ENCODE results near the gene STAMBP. TPM values are rescaled to one million over a fixed set of nuclear protein-coding genes. Genes with fewer than 3 reads are reported as not detected.
"Not testable (repeated sequence)": the region's sequence is repeated elsewhere in the genome, so short reads cannot be mapped to it uniquely, and the experiment has no call there.

Gene STAMBP
- total RNA-seq, 2 donors from 2014 or later, result 32.4 to 38.7 TPM

DNA sequence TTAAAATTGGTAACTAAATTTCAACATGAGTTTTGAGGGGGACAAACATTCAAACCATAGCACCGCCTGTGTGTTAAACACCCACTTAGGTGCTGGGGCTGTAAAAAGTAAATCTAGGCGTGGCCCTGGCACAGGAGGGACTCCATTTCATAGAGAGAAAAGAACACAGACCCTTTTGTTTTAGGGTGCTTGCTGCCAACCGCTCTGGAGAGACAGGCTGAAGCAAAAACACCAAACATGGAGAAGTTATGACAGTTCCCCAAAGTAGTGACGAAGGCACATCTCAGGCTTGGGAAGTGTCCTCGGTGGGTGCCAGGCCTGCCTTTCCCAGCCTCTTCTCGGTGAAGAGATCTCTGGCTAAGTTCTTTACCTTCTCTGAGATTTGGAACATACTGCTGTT, 69.2 kb downstream of the STAMBP start:
- intact Hi-C loops (cut with DNase I), result no loop called here
- DNase-seq (ENCODE audit: low spot score), result no peak

DNA sequence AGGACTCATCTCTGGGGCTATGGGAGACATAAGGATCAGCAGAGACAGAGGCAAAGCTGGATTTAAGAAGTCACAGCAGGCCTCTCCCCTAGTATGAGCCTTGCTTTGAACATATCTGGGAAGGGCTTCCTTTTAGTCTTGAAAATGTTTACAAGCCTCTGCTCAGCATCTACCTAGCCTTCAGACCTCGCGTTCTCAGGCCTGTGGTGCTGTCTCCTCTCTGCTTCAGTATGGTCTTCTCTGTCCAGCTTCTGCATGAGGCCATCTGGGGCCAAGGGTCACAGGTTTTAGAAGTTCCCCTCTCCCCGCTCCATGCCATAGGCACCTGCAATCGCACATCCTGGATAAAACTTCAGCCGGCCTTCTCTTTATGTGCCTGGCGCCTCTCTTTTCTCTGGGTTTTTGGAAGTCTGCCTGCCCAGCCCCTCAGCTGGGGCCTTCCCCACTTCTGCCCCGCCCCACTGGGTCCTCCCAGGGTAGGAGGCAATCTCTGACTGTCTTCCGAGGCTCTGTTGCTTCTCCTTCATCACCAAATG, 71.1 kb downstream of the STAMBP start:
- DNase-seq (ENCODE audit: low spot score), result no peak
- intact Hi-C loops (cut with DNase I), result no loop called here

DNA sequence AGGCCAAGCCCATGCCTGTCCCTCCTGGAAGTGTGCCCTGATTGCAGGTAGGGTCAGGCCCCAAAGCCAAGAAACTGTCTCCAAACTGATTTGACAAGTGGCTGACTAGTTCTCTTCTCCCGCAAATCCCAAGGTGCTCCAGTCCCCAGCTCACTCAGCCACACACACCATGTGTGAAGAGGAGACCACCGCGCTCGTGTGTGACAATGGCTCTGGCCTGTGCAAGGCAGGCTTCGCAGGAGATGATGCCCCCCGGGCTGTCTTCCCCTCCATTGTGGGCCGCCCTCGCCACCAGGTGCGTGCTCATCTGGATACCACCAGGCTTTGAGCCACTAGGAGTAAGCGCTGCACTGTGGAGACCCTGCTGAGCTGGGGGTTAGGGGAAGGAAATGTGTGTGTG, 72.4 kb downstream of the STAMBP start:
- DNase-seq (ENCODE audit: low spot score), result no peak
- intact Hi-C loops (cut with DNase I), result no loop called here

DNA sequence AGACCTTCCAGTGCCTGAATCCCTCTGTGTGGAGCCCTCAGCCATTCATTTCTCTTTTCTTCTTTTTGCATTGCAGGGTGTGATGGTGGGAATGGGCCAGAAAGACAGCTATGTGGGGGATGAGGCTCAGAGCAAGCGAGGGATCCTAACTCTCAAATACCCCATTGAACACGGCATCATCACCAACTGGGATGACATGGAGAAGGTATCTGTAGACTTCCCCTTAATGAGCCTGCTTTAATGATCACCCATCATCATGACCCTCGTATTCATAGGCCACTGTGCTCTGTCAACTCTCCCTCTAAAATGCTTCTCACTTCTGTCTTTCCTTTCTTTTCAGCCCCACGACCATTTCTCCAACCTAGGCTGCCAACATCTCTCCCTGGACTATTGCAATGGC, 73.5 kb downstream of the STAMBP start:
- DNase-seq (ENCODE audit: low spot score), result no peak
- intact Hi-C loops (cut with DNase I), result no loop called here

DNA sequence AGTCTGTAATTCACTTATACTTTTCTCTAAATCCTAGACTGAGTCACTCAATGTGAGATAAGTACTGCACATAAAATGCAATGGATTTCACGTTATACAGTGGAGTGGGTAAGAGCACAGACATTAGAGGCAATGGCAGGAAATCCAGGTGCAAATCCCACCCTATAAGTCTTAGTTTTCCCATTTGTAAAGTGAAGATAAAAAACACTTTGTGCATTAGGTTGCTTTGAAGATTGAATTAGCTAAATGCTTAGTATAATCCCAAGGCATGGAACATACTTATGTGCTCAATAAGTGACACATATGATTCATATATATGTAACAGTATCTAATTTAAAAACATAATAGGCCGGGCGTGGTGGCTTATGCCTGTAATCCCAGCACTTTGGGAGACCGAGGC, 74.6 kb downstream of the STAMBP start:
- DNase-seq (ENCODE audit: low spot score), result no peak

DNA sequence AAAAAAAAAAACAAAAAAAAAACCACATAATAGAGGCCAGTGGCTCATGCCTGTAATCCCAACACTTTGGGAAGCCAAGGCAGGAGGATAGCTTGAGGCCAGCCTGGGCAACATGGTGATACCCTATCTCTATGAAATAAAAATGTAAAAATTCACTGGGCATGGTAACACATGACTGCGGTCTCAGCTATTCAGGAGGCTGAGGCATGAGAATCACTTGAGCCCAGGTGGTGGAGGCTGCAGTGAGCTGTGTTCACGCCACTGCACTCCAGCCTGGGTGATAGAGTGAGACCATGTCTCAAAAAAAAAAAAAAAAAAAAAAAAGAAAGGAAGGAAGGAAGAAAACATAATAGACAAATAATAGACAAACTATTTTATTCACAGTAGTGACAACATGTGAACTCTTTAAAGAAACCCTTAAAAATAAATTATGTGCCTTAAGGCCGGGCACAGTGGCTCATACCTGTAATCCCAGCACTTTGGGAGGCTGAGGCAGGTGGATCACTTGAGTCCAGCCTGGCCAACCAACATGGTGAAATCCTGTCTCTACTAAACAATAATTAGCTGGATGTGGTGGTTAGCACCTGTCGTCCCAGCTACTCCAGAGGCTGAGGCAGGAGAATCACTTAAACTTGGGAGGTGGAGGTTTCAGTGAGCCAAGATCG, 75.3 kb downstream of the STAMBP start:
- intact Hi-C loops (cut with DNase I); DNase-seq (ENCODE audit: low spot score): not testable (repeated sequence)

More for the DNA sequence above, 74.6 kb downstream of the STAMBP start:
- intact Hi-C loops (cut with DNase I), result no loop called here

DNA sequence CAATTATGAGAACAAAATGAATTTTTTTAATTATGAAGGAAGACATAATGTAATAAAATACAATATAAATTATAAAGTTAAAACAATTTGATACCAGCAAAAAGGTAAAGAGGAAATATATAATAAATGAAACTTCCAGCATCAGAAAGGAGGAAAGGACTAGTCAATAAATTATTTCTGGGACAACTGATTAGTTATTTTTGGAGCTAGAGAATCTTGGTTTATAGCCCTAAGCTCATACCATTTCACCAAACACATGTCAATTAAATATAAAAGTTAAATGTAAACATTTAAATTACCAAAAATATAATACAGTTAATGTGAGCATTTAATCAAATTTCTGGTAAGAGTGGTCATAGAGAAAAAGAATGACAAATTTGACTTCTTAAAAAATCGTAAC, 76.2 kb downstream of the STAMBP start:
- no peak for DNase-seq (ENCODE audit: low spot score)
- intact Hi-C loops (cut with DNase I), result no loop called here

DNA sequence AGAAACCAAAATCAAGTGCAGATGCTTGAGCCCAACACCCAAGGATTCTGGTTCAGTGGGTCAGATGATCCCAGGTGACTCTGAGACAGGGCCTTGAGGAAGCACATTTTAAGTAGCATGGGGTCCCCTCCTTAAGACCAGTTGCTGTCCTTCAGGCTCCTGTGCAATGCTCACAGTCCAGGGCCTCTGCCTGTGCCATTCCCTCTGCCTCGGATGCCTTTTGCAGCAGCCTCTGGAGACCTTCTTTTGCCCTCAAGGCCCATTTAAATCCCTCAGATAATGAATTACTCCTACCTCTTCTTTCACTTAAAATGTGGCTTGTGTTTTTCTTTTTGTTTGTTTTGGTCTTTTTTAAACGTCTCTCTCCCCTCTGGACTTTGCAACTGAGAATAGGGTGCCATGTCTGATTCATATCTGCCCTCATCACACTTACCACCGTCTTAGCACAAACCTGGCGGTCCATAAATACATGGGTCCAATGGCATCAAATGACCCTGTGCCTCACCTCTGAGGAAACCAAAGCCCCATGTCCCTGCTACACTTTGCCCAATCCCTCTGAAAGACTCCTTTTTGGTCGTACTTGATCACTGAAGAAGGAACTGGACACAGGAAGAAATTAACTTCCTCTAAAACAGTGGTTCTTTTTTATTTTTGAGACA, 78.2 kb downstream of the STAMBP start:
- DNase-seq (ENCODE audit: low spot score), result no peak

DNA sequence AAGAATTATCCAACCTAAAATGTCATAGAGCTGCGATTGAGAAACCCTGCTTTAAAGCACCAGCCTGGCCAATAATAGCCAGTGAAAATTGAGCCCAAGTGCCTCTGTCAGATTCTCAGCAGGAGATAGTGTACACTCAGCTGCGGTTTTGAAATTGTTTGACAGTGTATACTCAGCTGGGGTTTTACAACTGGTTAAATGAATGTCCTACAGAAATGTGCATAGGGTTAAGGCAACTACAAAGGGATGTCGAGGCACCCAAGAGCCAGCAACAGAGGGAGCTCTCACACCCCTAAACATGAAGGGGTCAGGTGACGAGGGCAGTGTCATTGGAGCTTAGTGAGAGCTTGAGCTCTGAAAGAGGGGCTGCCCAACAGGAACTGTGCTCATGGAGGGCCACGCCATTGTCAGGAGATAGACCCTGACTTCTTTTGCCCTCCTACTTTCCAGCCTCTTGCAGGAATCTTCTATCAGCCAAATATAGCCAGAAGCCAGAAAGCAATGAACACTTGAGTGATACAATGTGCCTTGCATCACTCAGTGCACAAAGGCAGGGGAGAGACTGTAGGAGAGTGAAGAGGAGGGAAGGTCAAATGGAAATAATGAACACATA, 79.2 kb downstream of the STAMBP start:
- DNase-seq (ENCODE audit: low spot score), result no peak
- intact Hi-C loops (cut with DNase I), result no loop called here

More for the DNA sequence above, 78.2 kb downstream of the STAMBP start:
- intact Hi-C loops (cut with DNase I), result no loop called here

DNA sequence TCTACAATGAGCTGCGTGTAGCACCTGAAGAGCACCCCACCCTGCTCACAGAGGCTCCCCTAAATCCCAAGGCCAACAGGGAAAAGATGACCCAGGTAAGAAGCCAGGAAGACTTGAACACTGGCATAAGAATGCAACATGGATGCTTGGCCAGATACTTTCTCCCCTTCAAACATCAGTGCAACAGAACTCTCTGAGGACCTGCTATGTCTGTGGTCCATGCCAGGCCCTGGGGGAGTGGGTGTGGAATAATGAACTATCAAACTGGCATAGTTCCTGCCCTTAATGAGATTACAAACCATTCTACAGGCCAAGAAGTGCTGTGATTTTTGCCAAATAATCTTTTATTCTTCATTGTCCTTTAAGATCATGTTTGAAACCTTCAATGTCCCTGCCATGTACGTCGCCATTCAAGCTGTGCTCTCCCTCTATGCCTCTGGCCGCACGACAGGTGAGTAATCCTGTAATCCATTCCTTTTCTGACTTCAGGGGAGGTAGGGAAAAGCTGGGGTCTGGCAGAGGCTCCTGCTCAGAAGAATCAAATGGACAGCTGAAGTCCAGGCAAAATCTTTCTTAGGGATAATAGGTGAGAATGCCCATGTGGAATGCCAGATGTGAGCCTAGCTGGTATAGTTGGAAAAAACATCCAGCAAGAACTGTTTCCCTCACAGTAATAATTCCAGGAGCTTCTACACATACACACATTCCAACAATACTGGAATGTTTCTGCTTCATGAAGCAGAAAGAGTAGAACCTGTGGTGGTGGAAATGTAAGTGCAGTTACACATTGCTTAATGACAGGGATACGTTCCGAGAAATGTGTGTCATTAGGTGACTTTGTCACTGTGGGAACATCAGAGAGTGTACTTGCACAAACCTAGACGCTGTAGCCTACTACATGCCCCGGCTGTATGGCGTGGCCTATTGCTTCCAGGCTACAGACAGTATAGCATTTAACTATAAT, 80.2 kb downstream of the STAMBP start:
- no peak for DNase-seq (ENCODE audit: low spot score)
- intact Hi-C loops (cut with DNase I), result no loop called here

DNA sequence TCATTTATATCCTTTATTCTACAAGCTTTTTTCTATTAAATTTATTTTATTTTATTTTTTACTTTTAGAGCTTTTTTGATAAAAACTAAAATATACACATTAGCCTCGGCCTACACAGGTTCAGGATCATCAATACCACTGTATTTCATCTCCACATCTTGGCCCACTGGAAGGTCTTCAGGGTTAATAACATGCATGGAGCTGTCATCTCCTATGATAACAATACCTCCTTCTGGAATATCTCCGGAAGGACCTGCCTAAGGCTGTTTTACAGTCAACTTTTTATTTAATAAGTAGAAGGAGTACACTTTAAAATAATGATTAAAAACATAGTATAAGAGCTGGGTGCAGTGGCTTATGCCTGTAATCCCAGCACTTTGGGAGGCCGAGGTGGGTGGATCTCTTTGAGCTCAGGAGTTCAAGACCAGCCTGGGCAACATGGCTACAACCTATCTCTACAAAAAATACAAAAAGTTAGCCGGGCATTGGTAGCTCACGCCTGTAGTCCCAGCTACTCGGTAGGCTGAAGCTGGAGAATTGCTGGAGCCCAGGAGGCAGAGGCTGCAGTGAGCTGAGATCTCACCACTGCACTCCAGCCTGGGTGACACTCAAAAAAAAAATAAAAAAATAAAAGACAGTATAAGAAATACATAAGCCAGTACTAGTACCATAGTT, 82.2 kb downstream of the STAMBP start:
- intact Hi-C loops (cut with DNase I), result no loop called here
- DNase-seq (ENCODE audit: low spot score), result no peak

DNA sequence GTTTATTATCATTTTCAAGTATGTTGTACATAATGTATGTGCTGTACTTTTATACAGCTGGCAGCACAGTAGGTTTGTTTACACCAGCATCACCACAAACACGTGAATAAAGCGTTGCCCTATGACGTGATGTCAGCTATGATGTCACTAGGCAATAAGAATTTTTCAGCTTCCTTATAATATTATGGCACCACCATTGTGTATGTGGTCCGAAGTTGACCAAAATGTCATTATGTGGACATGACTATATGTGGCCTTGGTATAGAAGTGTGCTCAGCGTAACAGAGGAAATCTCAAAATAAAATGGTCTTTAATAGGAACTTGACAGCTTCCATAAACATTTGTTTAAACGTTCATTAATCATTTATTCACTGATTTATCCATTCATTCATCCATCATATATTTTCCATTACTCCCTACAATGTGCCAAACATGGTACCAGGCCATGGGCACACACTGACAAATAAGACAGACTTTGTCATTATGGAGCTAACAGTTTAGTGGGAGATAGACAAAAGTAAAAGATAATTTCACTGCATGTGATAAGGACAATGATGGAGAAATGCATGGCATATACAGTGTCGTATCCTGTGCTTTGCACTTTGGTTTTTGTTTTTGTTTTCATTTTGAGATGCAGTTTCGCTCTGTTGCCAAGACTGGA, 82.9 kb downstream of the STAMBP start:
- DNase-seq (ENCODE audit: low spot score), result no peak
- intact Hi-C loops (cut with DNase I), result no loop called here

DNA sequence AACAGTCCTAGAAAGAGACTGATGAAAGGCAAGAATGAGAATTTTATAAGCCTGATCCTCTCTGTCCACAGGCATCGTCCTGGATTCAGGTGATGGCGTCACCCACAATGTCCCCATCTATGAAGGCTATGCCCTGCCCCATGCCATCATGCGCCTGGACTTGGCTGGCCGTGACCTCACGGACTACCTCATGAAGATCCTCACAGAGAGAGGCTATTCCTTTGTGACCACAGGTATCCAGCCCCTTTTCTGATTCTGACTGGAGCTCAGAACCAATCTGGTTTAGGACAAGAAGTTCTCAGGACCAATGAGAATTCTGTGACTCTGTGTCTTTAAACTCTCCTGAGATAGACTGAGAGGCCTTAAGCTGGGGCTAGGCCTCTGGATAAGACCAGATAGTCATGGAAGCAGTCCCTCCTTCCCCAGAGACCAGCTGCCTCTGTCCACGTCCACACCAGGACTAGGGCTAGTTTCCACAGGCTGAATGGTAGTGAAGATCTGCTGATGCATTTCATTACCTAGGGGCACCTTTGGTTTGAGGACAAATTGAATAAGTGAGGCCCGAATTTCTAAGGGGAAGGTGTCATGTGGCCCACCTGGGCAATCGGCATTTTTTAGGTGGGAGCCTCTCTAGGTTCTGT, 84.8 kb downstream of the STAMBP start:
- DNase-seq (ENCODE audit: low spot score), result no peak

DNA sequence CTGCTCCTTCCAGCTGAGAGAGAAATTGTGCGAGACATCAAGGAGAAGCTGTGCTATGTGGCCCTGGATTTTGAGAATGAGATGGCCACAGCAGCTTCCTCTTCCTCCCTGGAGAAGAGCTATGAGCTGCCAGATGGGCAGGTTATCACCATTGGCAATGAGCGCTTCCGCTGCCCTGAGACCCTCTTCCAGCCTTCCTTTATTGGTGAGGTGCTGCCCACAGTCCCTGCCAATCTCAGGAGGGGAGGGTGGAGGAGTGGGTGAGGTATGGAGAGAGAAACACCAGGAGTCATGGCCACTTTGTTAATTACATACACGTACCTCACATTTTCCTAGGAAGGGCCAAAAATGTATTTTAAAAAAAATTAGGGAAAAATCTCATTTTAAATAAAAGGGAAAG, 85.9 kb downstream of the STAMBP start:
- intact Hi-C loops (cut with DNase I), result no loop called here
- no peak for DNase-seq (ENCODE audit: low spot score)

More for the DNA sequence above, 84.8 kb downstream of the STAMBP start:
- intact Hi-C loops (cut with DNase I), result no loop called here

DNA sequence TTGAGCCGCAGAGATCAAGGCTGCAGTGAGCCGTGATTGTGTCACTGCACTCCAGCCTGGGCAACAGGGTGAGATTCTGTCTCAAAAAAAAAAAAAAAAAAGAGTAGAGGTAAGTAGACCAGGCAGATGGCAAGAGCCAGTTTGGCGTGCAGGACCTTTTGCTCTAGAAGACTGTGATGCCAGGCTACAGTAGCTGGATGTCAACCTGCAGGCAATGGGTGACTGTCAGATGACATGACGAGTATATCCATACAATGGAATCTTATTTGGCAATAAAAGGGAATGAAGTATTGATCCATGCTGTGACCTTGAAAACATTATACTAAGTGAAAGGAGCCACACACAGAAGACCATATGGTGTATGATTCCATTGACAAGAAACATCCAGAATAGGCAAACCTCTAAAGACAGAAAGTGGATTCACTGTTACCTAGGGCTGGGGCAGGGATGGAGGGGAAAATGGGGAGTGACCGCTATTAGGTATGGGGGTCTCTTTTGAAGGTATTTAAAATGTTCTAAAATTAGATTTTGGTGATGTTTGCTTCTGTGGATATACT, 86.8 kb downstream of the STAMBP start:
- no peak for DNase-seq (ENCODE audit: low spot score)
- intact Hi-C loops (cut with DNase I), result no loop called here

DNA sequence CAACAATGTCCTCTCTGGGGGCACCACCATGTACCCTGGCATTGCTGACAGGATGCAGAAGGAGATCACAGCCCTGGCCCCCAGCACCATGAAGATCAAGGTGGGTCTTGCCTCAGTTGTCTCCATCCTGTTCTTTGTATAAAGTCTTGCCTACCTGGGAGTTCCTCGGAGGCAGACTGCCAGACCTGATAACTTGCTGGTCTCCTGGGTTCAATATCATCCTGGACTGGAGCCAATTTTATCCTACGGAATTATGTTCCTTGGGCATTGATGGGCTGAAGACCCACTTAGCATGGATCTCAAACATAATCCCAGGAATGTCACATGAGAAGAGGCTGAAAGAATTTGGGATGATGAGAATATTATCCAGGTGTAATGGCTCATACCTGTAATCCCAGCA, 87.9 kb downstream of the STAMBP start:
- no peak for DNase-seq (ENCODE audit: low spot score)
- intact Hi-C loops (cut with DNase I), result no loop called here

DNA sequence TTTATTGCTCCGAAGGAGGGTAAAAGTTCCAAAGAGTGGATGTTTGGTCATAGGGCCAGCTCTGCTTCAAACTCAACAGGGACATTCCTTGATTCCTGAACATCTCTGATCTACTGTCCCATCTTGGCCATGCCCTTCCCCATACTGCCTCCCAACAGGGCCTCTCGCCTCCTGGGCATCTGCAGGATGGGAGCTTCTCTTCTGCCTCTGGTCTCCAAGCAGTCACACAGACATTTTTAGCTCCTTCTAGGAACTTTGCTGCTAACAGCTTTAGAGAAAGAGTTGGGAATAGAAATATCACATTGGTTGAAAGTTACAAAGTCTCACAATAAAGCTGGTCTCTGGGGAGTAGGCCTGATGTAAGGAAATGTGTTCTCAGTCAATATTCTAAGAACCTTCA, 88.5 kb downstream of the STAMBP start:
- no peak for DNase-seq (ENCODE audit: low spot score)
- intact Hi-C loops (cut with DNase I), result no loop called here
